IMR-90 (cell line): ENCODE results near the gene RNF180.

Experiments
- MAFK ChIP-seq: IDR thresholded peaks from 2 replicates; pipeline ENCODE4 v1.6.1; 2012; ENCODE audit warnings: low read depth, low read length, improper control_type of control experiment
- POLR2A ChIP-seq: IDR thresholded peaks from 2 replicates; pipeline ENCODE4 v1.6.1; 2012; ENCODE audit warnings: mild to moderate bottlenecking, low read depth, low read length
- RFX5 ChIP-seq: IDR thresholded peaks from 2 replicates; pipeline ENCODE4 v1.8.0; 2012; ENCODE audit warnings: low read depth, mild to moderate bottlenecking, low read length, moderate library complexity
- TF ChIP-seq, protein P1 (sequence below): conservative IDR thresholded peaks from 2 replicates; pipeline ENCODE4 v1.5.1; 2012; ENCODE audit warnings: mild to moderate bottlenecking, low read depth, low read length, improper control_type of control experiment

DNA sequence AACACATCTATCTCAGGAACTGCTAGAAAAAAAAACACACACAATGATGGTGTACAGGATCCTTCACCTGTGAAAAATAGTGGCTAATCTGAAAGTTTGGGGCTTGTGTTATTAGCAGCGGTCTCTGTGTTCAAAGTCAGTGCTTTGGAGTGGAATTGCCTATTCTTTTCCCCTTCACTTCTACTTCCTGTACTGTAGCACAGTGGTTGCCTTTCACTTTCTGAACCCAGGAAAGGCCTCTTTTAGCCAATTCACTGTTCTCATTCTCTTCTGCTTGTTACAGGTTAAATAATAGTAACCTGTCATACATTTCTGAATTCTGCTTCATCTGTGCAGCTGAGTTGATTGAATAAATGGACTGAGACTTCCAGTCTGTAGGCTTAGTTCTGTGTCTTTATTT, 178.9 kb downstream of the RNF180 start:
- TF ChIP-seq POLR2A = no peak
- TF ChIP-seq MAFK = no peak
- TF ChIP-seq, protein P1, sequence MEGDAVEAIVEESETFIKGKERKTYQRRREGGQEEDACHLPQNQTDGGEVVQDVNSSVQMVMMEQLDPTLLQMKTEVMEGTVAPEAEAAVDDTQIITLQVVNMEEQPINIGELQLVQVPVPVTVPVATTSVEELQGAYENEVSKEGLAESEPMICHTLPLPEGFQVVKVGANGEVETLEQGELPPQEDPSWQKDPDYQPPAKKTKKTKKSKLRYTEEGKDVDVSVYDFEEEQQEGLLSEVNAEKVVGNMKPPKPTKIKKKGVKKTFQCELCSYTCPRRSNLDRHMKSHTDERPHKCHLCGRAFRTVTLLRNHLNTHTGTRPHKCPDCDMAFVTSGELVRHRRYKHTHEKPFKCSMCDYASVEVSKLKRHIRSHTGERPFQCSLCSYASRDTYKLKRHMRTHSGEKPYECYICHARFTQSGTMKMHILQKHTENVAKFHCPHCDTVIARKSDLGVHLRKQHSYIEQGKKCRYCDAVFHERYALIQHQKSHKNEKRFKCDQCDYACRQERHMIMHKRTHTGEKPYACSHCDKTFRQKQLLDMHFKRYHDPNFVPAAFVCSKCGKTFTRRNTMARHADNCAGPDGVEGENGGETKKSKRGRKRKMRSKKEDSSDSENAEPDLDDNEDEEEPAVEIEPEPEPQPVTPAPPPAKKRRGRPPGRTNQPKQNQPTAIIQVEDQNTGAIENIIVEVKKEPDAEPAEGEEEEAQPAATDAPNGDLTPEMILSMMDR = no peak
- no peak for TF ChIP-seq RFX5
